Measurements from ENCODE around the gene FAM163A.

Gene FAM163A

DNA sequence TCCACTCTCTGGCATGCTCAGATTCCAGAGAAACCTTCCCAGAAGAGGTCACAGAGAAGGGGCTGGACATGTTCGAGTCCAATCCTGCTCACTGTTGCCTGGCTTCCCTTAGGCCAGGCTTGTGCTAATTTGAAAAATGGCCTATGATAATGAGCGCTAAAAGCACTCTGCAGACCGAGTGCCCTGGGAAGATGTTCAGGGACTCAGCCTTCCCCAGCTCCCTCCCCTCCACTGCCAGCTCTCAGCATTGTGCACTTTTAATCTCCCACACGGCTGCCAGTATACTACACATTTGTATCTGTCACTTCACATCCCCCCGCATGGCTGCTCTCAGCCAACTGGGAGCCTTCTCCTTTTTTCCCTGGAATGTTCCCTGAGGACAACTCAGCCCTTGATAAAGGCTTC lies 24.1 kb downstream of the FAM163A start:
- no peak for DNase-seq
- H3K36me3 ChIP-seq: no peaks in the 10 kb centered on the region
- no peak overlapping the region for H3K27ac ChIP-seq
- no peak overlapping the region for H3K4me3 ChIP-seq (ENCODE audit: low read depth, low read length)
- H3K9me3 ChIP-seq (ENCODE audit: severe bottlenecking): peaks cover 9% of the 10 kb centered on the region
- H3K27me3 ChIP-seq (ENCODE audit: insufficient read depth, low read depth, severe bottlenecking): no peaks in the 10 kb centered on the region
- TF ChIP-seq, protein P1, sequence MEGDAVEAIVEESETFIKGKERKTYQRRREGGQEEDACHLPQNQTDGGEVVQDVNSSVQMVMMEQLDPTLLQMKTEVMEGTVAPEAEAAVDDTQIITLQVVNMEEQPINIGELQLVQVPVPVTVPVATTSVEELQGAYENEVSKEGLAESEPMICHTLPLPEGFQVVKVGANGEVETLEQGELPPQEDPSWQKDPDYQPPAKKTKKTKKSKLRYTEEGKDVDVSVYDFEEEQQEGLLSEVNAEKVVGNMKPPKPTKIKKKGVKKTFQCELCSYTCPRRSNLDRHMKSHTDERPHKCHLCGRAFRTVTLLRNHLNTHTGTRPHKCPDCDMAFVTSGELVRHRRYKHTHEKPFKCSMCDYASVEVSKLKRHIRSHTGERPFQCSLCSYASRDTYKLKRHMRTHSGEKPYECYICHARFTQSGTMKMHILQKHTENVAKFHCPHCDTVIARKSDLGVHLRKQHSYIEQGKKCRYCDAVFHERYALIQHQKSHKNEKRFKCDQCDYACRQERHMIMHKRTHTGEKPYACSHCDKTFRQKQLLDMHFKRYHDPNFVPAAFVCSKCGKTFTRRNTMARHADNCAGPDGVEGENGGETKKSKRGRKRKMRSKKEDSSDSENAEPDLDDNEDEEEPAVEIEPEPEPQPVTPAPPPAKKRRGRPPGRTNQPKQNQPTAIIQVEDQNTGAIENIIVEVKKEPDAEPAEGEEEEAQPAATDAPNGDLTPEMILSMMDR (IDR thresholded peaks at IDR 0.05; ENCODE audit: low read depth, low read length): no peak

DNA sequence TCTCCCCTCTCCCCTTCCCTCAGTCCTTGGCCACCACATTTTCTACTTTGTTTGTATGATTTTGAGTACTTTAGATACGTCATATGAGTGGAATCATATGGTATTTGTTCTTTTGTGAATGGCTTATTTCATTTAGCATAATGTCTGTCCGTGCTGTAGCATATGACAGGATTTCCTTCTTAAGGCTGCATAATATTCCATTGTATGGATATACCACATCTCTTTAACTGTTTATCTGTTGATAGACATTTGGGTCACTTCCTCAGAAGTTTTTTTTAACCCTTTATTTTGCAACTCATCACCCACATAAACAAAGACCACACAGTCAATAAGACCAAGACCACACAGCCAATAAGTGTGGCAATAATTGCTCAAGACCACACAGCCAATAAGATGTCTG lies 24.9 kb downstream of the FAM163A start:
- Histone ChIP-seq H3K4me3 (ENCODE audit: low read depth, low read length) (no peak overlapping the region), H3K27me3 (ENCODE audit: insufficient read depth, low read depth, severe bottlenecking) (no peaks in the 10 kb centered on the region), H3K9me3 (ENCODE audit: severe bottlenecking) (peaks cover 13% of the 10 kb centered on the region), H3K36me3 (no peaks in the 10 kb centered on the region), H3K27ac (no peak overlapping the region)
- DNase-seq: no peak
- TF ChIP-seq, protein P1 (IDR thresholded peaks at IDR 0.05; ENCODE audit: low read depth, low read length): no peak

DNA sequence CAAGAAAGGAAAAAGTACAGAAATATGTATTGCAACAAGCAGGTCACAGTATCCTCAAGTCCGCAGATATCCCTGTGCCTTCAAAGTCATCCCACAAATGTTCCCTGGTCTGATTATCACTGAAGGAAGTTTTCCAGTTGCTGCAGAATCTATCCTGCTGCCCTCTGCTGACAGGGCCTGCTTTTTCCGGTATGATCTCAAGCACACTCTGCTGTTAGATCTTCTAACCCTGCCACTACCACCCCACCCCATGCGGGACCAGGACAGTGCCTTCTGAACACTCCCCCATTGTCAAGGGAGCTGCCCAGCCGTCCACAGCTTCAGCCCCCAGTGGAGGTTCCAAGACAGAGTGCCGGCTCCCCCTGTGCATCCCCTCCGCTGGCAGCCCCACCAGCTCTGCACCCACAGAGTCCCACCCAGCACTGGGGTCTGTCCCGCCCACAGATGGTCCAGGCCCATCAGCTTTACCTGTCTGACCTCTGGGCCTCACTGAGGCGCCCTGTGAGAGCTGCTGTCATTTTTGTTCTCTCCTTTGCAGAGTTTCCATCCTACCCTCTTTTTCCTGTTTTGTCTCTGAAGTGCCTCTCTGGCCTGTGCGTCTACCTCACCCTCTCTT lies 27.9 kb downstream of the FAM163A start:
- Histone ChIP-seq H3K36me3 (no peaks in the 10 kb centered on the region), H3K9me3 (ENCODE audit: severe bottlenecking) (peaks cover 13% of the 10 kb centered on the region), H3K27me3 (ENCODE audit: insufficient read depth, low read depth, severe bottlenecking) (no peaks in the 10 kb centered on the region), H3K4me3 (ENCODE audit: low read depth, low read length) (no peak overlapping the region), H3K27ac (no peak overlapping the region)
- TF ChIP-seq, protein P1 (IDR thresholded peaks at IDR 0.05; ENCODE audit: low read depth, low read length): no peak
- DNase-seq: no peak

DNA sequence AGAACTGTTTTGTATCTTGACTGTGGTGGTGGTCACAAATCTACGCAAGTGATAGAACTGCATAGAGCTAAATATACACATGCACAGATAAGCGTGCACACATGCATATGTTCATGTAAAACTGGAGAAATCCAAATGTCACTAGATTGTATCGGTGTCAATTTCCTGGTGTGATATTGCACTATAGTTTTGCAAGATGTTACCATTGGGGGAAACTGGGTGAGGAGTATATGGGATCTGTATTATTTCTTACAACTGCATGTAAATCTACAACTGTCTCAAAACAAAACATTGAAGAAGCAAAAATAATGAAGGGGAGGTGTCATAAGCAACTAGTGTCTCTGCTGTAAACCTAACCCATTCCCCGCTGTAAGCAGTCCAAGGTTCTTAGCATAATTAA lies 30.2 kb downstream of the FAM163A start:
- Histone ChIP-seq H3K4me3 (ENCODE audit: low read depth, low read length) (no peak overlapping the region), H3K27ac (no peak overlapping the region), H3K27me3 (ENCODE audit: insufficient read depth, low read depth, severe bottlenecking) (no peaks in the 10 kb centered on the region), H3K36me3 (no peaks in the 10 kb centered on the region), H3K9me3 (ENCODE audit: severe bottlenecking) (peaks cover 5% of the 10 kb centered on the region)
- DNase-seq: no peak
- TF ChIP-seq, protein P1 (IDR thresholded peaks at IDR 0.05; ENCODE audit: low read depth, low read length): no peak

DNA sequence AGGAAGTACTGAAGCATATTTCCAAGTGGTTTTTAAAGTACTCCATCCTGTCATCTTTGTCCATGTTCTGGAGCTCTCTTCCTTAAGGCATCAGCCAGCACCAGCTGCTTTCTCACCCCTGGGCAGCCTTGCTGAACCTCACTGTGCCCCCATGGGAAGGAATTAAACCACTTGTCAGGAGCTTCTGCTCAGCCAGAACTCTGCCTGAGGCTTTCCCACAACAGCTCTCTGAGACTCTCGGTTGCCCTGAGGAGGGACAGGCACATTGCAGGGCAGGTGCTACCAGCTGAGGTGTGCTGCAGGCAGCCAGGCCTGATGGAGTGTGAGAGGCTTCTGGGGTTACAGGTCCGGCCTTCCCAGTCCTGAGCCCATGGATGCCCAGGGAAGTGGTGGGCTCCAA lies 30.9 kb downstream of the FAM163A start:
- H3K36me3 ChIP-seq: no peaks in the 10 kb centered on the region
- no peaks in the 10 kb centered on the region for H3K27me3 ChIP-seq (ENCODE audit: insufficient read depth, low read depth, severe bottlenecking)
- no peak overlapping the region for H3K4me3 ChIP-seq (ENCODE audit: low read depth, low read length)
- no peak for DNase-seq
- TF ChIP-seq, protein P1 (IDR thresholded peaks at IDR 0.05; ENCODE audit: low read depth, low read length): no peak
- no peak overlapping the region for H3K27ac ChIP-seq
- peaks cover 3% of the 10 kb centered on the region for H3K9me3 ChIP-seq (ENCODE audit: severe bottlenecking)

DNA sequence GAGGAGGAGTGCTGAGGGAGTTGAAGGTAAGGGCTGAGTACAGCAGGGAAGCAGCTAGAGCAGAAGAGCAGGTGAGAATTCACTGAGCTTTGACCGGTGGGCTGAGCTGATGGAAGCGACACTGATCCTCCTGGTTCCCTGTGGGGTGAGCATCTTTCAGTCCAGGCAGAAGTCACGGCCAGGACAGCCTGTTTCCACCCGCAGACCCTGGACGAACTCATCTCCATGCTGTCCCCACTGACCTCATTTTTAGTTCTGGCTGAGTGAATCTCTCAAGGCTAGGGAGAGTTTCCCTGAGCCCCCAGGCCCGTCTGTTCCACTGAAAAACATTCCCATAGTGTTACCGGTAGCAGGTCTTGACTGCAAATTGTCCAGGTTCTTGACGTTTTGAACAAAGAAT lies 31.5 kb downstream of the FAM163A start:
- H3K4me3 ChIP-seq (ENCODE audit: low read depth, low read length): no peak overlapping the region
- H3K27me3 ChIP-seq (ENCODE audit: insufficient read depth, low read depth, severe bottlenecking): no peaks in the 10 kb centered on the region
- no peak overlapping the region for H3K27ac ChIP-seq
- H3K36me3 ChIP-seq: no peaks in the 10 kb centered on the region
- DNase-seq: no peak
- TF ChIP-seq, protein P1 (IDR thresholded peaks at IDR 0.05; ENCODE audit: low read depth, low read length): no peak
- peaks cover 3% of the 10 kb centered on the region for H3K9me3 ChIP-seq (ENCODE audit: severe bottlenecking)

Measured in WERI-Rb-1 (cell line).